ENCODE measurements around the gene RRBP1. TPM values are rescaled to one million over a fixed set of nuclear protein-coding genes. Genes with fewer than 3 reads are reported as not detected.

The RRBP1 gene
- total RNA-seq, 1 experiment from 2014 or later: 75.9 TPM

DNA sequence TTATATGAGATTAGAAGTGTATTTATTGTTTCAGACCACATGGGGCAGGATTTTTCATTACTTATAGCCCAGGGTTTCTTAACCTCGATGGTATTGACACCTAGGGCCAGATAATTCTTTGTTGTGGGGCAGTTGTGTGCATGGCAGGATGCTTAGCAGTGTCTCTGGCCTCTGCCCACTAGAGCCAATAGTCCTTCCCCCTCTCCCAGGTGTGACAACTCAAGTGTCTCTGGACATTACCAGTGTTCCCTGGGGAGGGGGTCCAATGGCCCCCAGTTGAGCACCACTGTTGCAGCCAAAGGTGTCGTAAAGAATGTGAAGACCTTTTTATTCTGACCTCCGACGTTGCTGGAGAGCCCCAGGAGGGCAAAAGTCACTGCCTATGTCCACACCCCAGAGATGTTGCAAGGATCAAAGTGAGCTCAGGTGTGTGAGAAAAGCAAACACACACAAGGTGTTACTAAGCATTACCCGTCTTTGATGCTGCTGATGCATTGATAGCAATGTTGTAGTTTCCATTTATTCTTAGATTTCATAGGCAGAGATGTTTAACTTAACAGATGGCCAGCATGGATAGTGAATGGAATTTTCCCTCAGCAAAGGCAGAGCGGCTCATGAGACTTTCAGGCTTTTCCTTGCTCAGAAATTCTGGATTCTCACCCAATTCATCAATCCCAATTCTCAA, 39.9 kb upstream of the RRBP1 start:
- H3K9me3 ChIP-seq (ENCODE audit: low read depth, low read length, poor library complexity, severe bottlenecking): no peaks in the 10 kb centered on the region
- H3K27me3 ChIP-seq (replicated peaks; ENCODE audit: insufficient read depth, low read depth, low read length, poor library complexity): no peaks in the 10 kb centered on the region
- H3K4me1 ChIP-seq (ENCODE audit: insufficient read depth, low read length, poor library complexity, severe bottlenecking): no peaks in the 10 kb centered on the region
- TF ChIP-seq, protein P1, sequence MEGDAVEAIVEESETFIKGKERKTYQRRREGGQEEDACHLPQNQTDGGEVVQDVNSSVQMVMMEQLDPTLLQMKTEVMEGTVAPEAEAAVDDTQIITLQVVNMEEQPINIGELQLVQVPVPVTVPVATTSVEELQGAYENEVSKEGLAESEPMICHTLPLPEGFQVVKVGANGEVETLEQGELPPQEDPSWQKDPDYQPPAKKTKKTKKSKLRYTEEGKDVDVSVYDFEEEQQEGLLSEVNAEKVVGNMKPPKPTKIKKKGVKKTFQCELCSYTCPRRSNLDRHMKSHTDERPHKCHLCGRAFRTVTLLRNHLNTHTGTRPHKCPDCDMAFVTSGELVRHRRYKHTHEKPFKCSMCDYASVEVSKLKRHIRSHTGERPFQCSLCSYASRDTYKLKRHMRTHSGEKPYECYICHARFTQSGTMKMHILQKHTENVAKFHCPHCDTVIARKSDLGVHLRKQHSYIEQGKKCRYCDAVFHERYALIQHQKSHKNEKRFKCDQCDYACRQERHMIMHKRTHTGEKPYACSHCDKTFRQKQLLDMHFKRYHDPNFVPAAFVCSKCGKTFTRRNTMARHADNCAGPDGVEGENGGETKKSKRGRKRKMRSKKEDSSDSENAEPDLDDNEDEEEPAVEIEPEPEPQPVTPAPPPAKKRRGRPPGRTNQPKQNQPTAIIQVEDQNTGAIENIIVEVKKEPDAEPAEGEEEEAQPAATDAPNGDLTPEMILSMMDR (conservative IDR thresholded peaks at IDR 0.05; ENCODE audit: low read depth, low read length): peak; percentile 17; the same call in 1 of the 2 replicates
- no peak for TF ChIP-seq EZH2 (IDR thresholded peaks at IDR 0.05; ENCODE audit: borderline replicate concordance, low read depth, low read length, poor library complexity, severe bottlenecking)
- H3K27ac ChIP-seq (ENCODE audit: low read depth, low read length, poor library complexity, severe bottlenecking): no peak overlapping the region
- DNase-seq (ENCODE audit: low spot score): peak; percentile 11
- ChIA-PET POLR2A (ENCODE audit: low non-redundant PET) (no interaction called here), CTCF (interaction anchor here (0.6 kb wide), 1 partner anchor 238 kb away, joined by 5 read pairs; no protein-coding TSS in a partner anchor)
- no TSS peak for BruUV-seq (replicated peaks)
- intact Hi-C loops (cut with micrococcal nuclease; ENCODE audit: unreplicated experiment): no loop called here
- no peaks in the 10 kb centered on the region for H3K36me3 ChIP-seq (ENCODE audit: insufficient read depth, low read length, poor library complexity, severe bottlenecking)
- H3K4me3 ChIP-seq (ENCODE audit: low read depth, low read length, poor library complexity, severe bottlenecking): no peak overlapping the region

DNA sequence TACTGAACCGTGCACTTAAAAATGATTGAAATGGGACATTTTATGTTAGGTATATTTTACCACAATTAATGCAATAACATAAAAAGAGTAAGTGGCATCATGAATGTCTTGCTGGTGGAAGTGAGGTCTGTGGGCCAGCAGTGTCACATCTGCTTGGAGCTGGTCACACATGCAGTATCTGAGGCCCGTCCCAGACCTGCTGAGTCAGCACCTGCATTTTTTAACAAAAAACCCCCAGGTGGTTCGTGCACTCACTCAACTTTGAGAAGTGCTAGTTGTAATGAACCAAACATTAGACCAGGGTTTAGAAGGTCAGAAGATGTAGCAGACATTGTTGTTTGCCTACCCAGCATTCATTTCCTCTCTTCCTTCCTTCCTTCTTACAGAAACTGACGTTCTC, 38.7 kb upstream of the RRBP1 start:
- H3K27me3 ChIP-seq (replicated peaks; ENCODE audit: insufficient read depth, low read depth, low read length, poor library complexity): no peaks in the 10 kb centered on the region
- BruUV-seq (replicated peaks): no TSS peak
- H3K9me3 ChIP-seq (ENCODE audit: low read depth, low read length, poor library complexity, severe bottlenecking): no peaks in the 10 kb centered on the region
- H3K4me1 ChIP-seq (ENCODE audit: insufficient read depth, low read length, poor library complexity, severe bottlenecking): no peaks in the 10 kb centered on the region
- no peak overlapping the region for H3K27ac ChIP-seq (ENCODE audit: low read depth, low read length, poor library complexity, severe bottlenecking)
- no peaks in the 10 kb centered on the region for H3K36me3 ChIP-seq (ENCODE audit: insufficient read depth, low read length, poor library complexity, severe bottlenecking)
- CTCF ChIA-PET: no interaction called here
- intact Hi-C loops (cut with micrococcal nuclease; ENCODE audit: unreplicated experiment): no loop called here
- DNase-seq (ENCODE audit: low spot score): no peak
- H3K4me3 ChIP-seq (ENCODE audit: low read depth, low read length, poor library complexity, severe bottlenecking): no peak overlapping the region
- POLR2A ChIA-PET (ENCODE audit: low non-redundant PET): no interaction called here
- TF ChIP-seq, protein P1 (conservative IDR thresholded peaks at IDR 0.05; ENCODE audit: low read depth, low read length): no peak
- TF ChIP-seq EZH2 (IDR thresholded peaks at IDR 0.05; ENCODE audit: borderline replicate concordance, low read depth, low read length, poor library complexity, severe bottlenecking): no peak

- no peak for DNase-seq (ENCODE audit: low spot score)
- intact Hi-C loops (cut with micrococcal nuclease; ENCODE audit: unreplicated experiment): no loop called here
- CTCF ChIA-PET: no interaction called here
Observed at GRCh38 chr20:17716331-17716730, 34.3 kb upstream of the RRBP1 start.

More at GRCh38 chr20:17716331-17716730, 34.3 kb upstream of the RRBP1 start:
- H3K27me3 ChIP-seq (replicated peaks; ENCODE audit: insufficient read depth, low read depth, low read length, poor library complexity): no peaks in the 10 kb centered on the region
- no peak overlapping the region for H3K4me3 ChIP-seq (ENCODE audit: low read depth, low read length, poor library complexity, severe bottlenecking)
- no peak overlapping the region for H3K27ac ChIP-seq (ENCODE audit: low read depth, low read length, poor library complexity, severe bottlenecking)
- H3K9me3 ChIP-seq (ENCODE audit: low read depth, low read length, poor library complexity, severe bottlenecking): no peaks in the 10 kb centered on the region
- H3K36me3 ChIP-seq (ENCODE audit: insufficient read depth, low read length, poor library complexity, severe bottlenecking): no peaks in the 10 kb centered on the region
- no peak for TF ChIP-seq EZH2 (IDR thresholded peaks at IDR 0.05; ENCODE audit: borderline replicate concordance, low read depth, low read length, poor library complexity, severe bottlenecking)
- TF ChIP-seq, protein P1 (conservative IDR thresholded peaks at IDR 0.05; ENCODE audit: low read depth, low read length): no peak
- peaks cover under 1% of the 10 kb centered on the region for H3K4me1 ChIP-seq (ENCODE audit: insufficient read depth, low read length, poor library complexity, severe bottlenecking)
- POLR2A ChIA-PET (ENCODE audit: low non-redundant PET): no interaction called here
- no TSS peak for BruUV-seq (replicated peaks)
